Fibroblast of upper back skin (primary cell): ENCODE measurements around the gene CRYBA4.

Experiments
- DNase-seq: peaks from one replicate; pipeline ENCODE4 v3.0.0-alpha.2; 2013

CRYBA4 gene

GRCh38 chr22:26621663-26622062 is at the start of gene CRYBA4:
CRYBA4 (plus strand) TSS chr22:26621963; CDS start chr22:26622597, 634 bp downstream.
- DNase-seq, result no peak

- peak; percentile 30 for DNase-seq
Observed at GRCh38 chr22:26573026-26573662, 48.6 kb upstream of the CRYBA4 start.

GRCh38 chr22:26574001-26574723 is 47.6 kb upstream of the CRYBA4 start:
- no peak for DNase-seq

GRCh38 chr22:26576026-26576680 is 45.6 kb upstream of the CRYBA4 start:
- peak; percentile 41 for DNase-seq

GRCh38 chr22:26577081-26577480 is 44.7 kb upstream of the CRYBA4 start:
- DNase-seq, result no peak

- DNase-seq, result no peak
Observed at GRCh38 chr22:26579331-26579886, 42.4 kb upstream of the CRYBA4 start.

GRCh38 chr22:26580240-26580962 is 41.4 kb upstream of the CRYBA4 start:
- no peak for DNase-seq

- DNase-seq, result no peak
Observed at GRCh38 chr22:26581026-26581425, 40.7 kb upstream of the CRYBA4 start.

GRCh38 chr22:26581633-26582168 is 40.1 kb upstream of the CRYBA4 start:
- DNase-seq, result no peak

GRCh38 chr22:26584010-26584409 is 37.8 kb upstream of the CRYBA4 start:
- no peak for DNase-seq

GRCh38 chr22:26585104-26585790 is 36.5 kb upstream of the CRYBA4 start:
- peak; percentile 86 for DNase-seq

GRCh38 chr22:26586556-26587325 is 35.0 kb upstream of the CRYBA4 start:
- no peak for DNase-seq

- peak; percentile 28 for DNase-seq
Observed at GRCh38 chr22:26587991-26588613, 33.7 kb upstream of the CRYBA4 start.

- no peak for DNase-seq
Observed at GRCh38 chr22:26588729-26589366, 32.9 kb upstream of the CRYBA4 start.

GRCh38 chr22:26589367-26589844 is 32.4 kb upstream of the CRYBA4 start:
- DNase-seq, result no peak

- peak; percentile 72 for DNase-seq
Observed at GRCh38 chr22:26589845-26590736, 31.7 kb upstream of the CRYBA4 start, which contains the start of gene TPST2. TPST2 (minus strand) TSS chr22:26590132; CDS start chr22:26541630, 48,502 bp downstream.

- DNase-seq, result no peak
Observed at GRCh38 chr22:26592421-26592891, 29.3 kb upstream of the CRYBA4 start.

GRCh38 chr22:26593763-26594162 is 28.0 kb upstream of the CRYBA4 start:
- no peak for DNase-seq

- no peak for DNase-seq
Observed at GRCh38 chr22:26597026-26597425, 24.7 kb upstream of the CRYBA4 start.
